MG63 (cell line): Measurements from ENCODE around the gene TRIM39. TPM values are rescaled to one million over a fixed set of nuclear protein-coding genes. Genes with fewer than 3 reads are reported as not detected.
"Not testable (repeated sequence)": the region's sequence is repeated elsewhere in the genome, so short reads cannot be mapped to it uniquely, and the experiment has no call there.

ENCODE experiments used
- DNase-seq: peaks from one replicate; pipeline ENCODE4 v3.0.0-alpha.2; 2020
- H3K27me3 ChIP-seq: fragments of 250-450 bp; sonication (Bioruptor Pico); 2 replicates; pipeline ENCODE4 v1.5.1; 2020; ENCODE audit warnings: mild to moderate bottlenecking, moderate library complexity
- H3K36me3 ChIP-seq: fragments of 250-450 bp; sonication (Bioruptor Pico); 2 replicates; pipeline ENCODE4 v1.5.1; 2020; ENCODE audit warnings: mild to moderate bottlenecking, moderate library complexity
- H3K4me3 ChIP-seq: fragments of 250-450 bp; sonication (Bioruptor Pico); 2 replicates; pipeline ENCODE4 v1.5.1; 2020; ENCODE audit warnings: mild to moderate bottlenecking, moderate library complexity
- H3K9me3 ChIP-seq: fragments of 250-450 bp; sonication (Bioruptor Pico); 2 replicates; pipeline ENCODE4 v1.5.1; 2020; ENCODE audit warnings: mild to moderate bottlenecking, moderate library complexity
- total RNA-seq: library from RNA; depleted of rRNA; stranded (reverse); fragments of >200 nt; shearing (Covaris generic); gene quantifications from 2 replicates; pipeline ENCODE4 v1.2.3, GENCODE V29; 2014; ENCODE audit warnings: low replicate concordance

Gene TRIM39
- total RNA-seq, 1 experiment from 2014 or later = 9.3 TPM

- no peaks in the 10 kb centered on the region for H3K9me3 ChIP-seq
- no peak overlapping the region for H3K4me3 ChIP-seq
- no peak for DNase-seq
- H3K27me3 ChIP-seq = no peaks in the 10 kb centered on the region
- H3K36me3 ChIP-seq = no peaks in the 10 kb centered on the region
These were observed 22.2 kb downstream of the TRIM39 start for GRCh38 chr6:30348957-30349356.

GRCh38 chr6:30349421-30350177 lies 22.9 kb downstream of the TRIM39 start:
- Histone ChIP-seq H3K27me3 (peaks cover under 1% of the 10 kb centered on the region; the same call in 1 of the 2 replicates), H3K9me3 (no peaks in the 10 kb centered on the region), H3K36me3 (no peaks in the 10 kb centered on the region), H3K4me3 (no peak overlapping the region)
- no peak for DNase-seq

GRCh38 chr6:30350524-30350923 lies 23.8 kb downstream of the TRIM39 start:
- no peak for DNase-seq
- H3K27me3 ChIP-seq = peaks cover 2% of the 10 kb centered on the region; the same call in 1 of the 2 replicates
- H3K9me3 ChIP-seq = no peaks in the 10 kb centered on the region
- no peak overlapping the region for H3K4me3 ChIP-seq
- H3K36me3 ChIP-seq = no peaks in the 10 kb centered on the region

DNA sequence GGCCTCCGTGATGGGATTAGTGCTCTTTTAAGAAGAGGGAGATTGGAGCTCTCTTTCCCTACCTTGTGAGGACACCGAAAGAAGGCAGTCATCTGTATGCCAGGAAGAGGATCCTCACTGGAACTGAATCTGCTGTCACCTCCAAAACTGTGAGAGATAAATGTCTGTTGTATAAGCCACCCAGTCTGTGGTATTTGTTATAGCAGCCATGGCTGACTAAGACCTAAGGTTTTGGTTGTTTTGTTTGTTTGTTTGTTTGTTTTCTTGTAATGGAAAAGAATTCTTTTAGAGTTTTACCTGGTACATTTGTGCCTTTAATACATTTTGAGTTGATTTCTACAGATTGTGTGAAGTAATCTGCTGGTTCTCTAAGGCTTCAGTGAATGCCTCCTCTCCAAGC lies 25.8 kb downstream of the TRIM39 start:
- Histone ChIP-seq H3K4me3 (no peak overlapping the region), H3K36me3 (no peaks in the 10 kb centered on the region), H3K27me3 (peaks cover 2% of the 10 kb centered on the region; the same call in 1 of the 2 replicates), H3K9me3 (no peaks in the 10 kb centered on the region)
- no peak for DNase-seq

DNA sequence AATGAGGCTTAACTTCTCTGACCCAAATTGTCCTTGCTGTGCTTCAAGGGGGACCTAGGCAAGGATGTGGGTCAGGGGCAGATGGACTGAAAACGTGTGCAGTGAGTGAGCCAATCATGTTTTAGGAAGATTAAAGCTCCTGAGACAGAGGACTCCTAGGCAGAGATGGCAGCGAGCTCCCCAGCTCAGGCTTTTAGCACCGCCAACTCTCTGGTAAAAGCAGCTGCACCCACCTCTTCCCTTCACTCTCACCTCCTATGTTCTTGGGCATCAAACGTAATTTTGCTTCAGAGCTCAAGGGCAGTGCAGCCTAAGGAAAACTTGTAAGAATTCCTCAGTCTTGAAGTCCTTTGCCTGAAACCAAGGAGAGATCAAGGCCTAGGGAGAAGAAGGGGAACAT lies 28.6 kb downstream of the TRIM39 start:
- Histone ChIP-seq H3K4me3 (no peak overlapping the region), H3K36me3 (no peaks in the 10 kb centered on the region), H3K9me3 (no peaks in the 10 kb centered on the region), H3K27me3 (peaks cover 8% of the 10 kb centered on the region; the same call in 1 of the 2 replicates)
- DNase-seq = no peak

DNA sequence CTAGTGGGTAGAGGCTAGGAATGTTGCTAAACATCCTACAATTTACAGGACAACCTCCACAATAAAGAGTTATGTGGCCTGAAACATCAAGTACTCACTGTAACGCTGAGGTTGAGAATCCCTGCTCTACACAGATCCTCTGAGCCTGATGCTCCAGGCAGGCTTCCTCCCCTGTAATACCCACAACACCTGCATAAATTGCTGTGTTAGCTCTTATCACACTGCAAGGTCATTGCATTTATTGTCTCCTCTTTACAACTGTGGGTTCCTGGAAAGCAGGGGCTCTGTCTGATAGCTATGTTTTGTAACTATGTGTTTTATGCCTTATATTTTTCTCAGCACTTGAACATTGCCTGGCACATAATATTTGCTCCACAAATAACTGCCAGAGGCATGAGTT lies 29.8 kb downstream of the TRIM39 start:
- DNase-seq = no peak
- Histone ChIP-seq H3K9me3 (no peaks in the 10 kb centered on the region), H3K27me3 (peaks cover 12% of the 10 kb centered on the region)

DNA sequence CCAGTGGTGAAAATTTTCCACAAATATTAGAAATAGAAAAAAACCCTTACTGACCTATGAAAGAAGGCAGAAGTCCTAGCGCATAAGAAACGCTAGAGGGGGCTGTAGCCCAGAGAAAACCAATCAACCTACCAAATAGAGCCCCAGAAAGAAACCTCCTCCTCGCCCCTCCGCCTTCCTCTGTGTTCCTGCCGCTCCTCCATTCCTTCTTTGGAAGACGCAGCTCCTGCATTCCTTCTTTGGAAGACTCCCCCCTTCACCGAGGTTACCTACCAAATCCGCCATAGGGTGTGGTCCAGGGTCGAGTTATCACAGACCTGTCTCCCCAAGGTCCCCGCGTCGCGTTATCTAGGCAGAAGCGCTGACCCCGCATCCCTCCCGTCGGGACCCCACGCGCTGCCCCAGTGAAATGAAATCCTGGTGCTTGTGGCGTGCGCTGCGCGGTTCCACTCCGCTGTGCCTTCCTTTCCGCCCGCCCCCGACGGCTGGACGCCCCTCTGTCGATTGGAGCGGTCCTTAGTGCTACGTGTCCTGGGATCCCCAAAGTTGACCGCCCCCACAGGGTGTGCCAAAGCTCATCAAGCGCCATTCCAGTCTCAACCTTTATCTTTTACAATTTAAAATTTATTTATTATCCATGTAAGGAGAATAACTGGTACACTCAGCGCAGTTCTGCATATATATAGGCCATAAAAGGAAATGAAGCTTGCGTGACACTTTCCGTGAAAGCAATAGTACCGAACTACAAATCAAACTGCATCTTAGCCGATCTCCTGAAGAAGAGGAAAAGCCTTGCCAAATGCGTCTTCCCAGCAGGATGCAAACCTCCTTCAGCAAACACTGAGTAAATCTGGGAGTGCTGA lies 31.2 kb downstream of the TRIM39 start:
- Histone ChIP-seq H3K36me3 (no peaks in the 10 kb centered on the region), H3K9me3 (no peaks in the 10 kb centered on the region), H3K4me3 (no peak overlapping the region), H3K27me3 (peaks cover 12% of the 10 kb centered on the region)
- DNase-seq = peak; percentile 37

More for the DNA sequence above, 29.8 kb downstream of the TRIM39 start:
- Histone ChIP-seq H3K4me3 (no peak overlapping the region), H3K36me3 (no peaks in the 10 kb centered on the region)

GRCh38 chr6:30359276-30359675 lies 32.5 kb downstream of the TRIM39 start:
- Histone ChIP-seq H3K9me3 (no peaks in the 10 kb centered on the region), H3K36me3 (no peaks in the 10 kb centered on the region), H3K4me3 (no peak overlapping the region), H3K27me3 (peaks cover 15% of the 10 kb centered on the region)
- no peak for DNase-seq

GRCh38 chr6:30360139-30360538 lies 33.4 kb downstream of the TRIM39 start:
- no peaks in the 10 kb centered on the region for H3K9me3 ChIP-seq
- DNase-seq = no peak
- H3K36me3 ChIP-seq = no peaks in the 10 kb centered on the region
- peaks cover 13% of the 10 kb centered on the region for H3K27me3 ChIP-seq
- no peak overlapping the region for H3K4me3 ChIP-seq

- Histone ChIP-seq H3K9me3 (no peaks in the 10 kb centered on the region), H3K4me3 (no peak overlapping the region), H3K36me3 (no peaks in the 10 kb centered on the region), H3K27me3 (peaks cover 16% of the 10 kb centered on the region)
- no peak for DNase-seq
These were observed 34.9 kb downstream of the TRIM39 start for GRCh38 chr6:30361661-30362060.

GRCh38 chr6:30363459-30363858 lies 36.7 kb downstream of the TRIM39 start:
- Histone ChIP-seq H3K9me3 (no peaks in the 10 kb centered on the region), H3K4me3 (no peak overlapping the region), H3K27me3 (peaks cover 14% of the 10 kb centered on the region), H3K36me3 (no peaks in the 10 kb centered on the region)
- no peak for DNase-seq

DNA sequence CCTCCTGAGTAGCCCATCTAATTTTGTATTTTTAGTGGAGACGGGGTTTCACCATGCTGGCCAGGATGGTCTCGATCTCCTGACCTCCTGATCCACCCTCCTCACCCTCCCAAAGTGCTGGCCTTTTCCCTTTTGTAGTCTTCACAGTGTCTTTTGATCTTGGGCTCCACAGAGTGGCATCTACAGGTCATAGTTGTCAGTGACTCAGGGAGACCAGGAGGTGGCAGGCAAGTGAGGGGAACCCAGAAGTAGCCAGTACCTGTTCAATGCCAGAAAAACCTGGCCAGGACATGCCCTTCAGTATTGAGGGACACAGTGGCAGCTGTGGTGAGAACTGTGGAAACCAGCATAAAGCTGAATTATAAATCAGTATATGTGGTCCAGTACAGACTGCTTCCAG lies 37.9 kb downstream of the TRIM39 start:
- Histone ChIP-seq H3K27me3 (peaks cover 12% of the 10 kb centered on the region), H3K36me3 (no peaks in the 10 kb centered on the region), H3K9me3 (no peaks in the 10 kb centered on the region), H3K4me3 (no peak overlapping the region)
- no peak for DNase-seq

- H3K36me3 ChIP-seq, H3K9me3 ChIP-seq, H3K27me3 ChIP-seq, DNase-seq, H3K4me3 ChIP-seq: not testable (repeated sequence)
These were observed 42.6 kb downstream of the TRIM39 start for GRCh38 chr6:30369280-30369679.

DNA sequence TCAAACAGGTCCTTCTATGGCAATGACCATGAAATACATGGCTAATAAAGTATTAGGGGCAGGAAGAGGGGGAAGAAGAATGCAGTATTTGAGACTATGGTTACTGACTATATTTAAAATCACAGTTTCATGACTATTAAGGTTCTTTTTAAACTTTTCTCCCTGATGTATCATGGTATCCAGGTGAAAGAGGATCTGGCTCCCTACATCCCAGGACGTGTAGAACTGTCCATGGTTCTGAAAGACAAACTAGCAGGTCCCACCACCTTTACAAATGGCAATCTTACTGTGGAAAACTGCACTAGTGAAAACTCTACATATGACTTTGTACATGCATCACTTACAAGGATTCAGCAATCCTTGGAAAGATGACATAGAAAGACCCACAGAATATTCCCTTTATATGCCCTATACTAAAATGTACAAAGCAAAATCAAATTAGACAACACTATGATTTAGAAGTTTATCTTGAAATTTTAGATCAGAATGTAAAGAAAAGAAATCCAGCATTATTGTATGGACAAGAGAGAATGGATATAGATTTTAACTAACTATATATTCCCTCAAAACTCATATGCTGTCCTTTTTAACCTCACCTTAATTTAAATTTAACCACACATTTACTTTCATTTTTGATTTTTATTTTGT lies 51.7 kb downstream of the TRIM39 start:
- no peak for DNase-seq
- H3K9me3 ChIP-seq = no peaks in the 10 kb centered on the region
- H3K4me3 ChIP-seq = no peak overlapping the region
- no peaks in the 10 kb centered on the region for H3K36me3 ChIP-seq
- peaks cover 11% of the 10 kb centered on the region for H3K27me3 ChIP-seq

GRCh38 chr6:30380464-30380863 lies 53.7 kb downstream of the TRIM39 start:
- DNase-seq = no peak
- H3K9me3 ChIP-seq = no peaks in the 10 kb centered on the region
- no peaks in the 10 kb centered on the region for H3K36me3 ChIP-seq
- no peak overlapping the region for H3K4me3 ChIP-seq
- peaks cover 11% of the 10 kb centered on the region for H3K27me3 ChIP-seq

DNA sequence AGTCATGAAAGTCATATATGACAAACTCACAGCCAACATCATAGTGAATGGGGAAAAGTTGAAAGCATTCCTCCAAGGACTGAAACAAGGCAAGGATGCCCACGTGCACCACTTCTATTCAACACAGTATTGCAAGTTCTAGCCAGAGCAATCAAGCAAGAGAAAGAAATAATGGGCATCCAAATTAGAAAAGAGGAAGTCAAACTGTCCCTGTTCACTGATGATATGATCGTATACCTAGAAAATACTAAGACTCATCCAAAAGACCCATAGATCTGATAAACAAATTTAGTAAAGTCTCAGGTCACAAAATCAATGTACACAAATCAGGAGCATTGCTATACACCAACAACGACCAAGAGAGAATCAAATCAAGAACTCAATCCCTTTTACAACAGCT lies 59.4 kb downstream of the TRIM39 start:
- Histone ChIP-seq H3K9me3 (no peaks in the 10 kb centered on the region), H3K27me3 (peaks cover 17% of the 10 kb centered on the region)

DNA sequence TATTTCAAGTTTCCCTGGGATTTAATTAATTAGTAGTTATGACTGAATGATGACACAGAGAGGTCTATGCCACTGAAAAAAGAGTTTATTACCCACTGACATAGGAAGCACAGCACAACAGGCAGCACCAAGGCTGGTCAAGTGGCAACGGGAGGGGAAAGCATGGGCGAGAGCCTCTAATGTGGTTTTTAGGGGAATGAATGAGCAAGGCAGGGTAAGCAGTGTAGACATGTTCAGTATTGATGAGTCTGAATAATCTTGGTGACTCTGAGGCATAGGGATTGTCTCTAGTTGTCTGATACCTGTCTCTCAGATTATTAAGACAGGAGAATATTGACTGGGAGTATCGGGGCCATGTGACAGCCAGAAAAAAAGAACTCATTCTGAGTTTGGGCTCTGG lies 64.5 kb downstream of the TRIM39 start:
- Histone ChIP-seq H3K36me3 (no peaks in the 10 kb centered on the region), H3K9me3 (no peaks in the 10 kb centered on the region), H3K4me3 (no peak overlapping the region), H3K27me3 (peaks cover 15% of the 10 kb centered on the region)
- no peak for DNase-seq

More for the DNA sequence above, 59.4 kb downstream of the TRIM39 start:
- Histone ChIP-seq H3K4me3 (no peak overlapping the region), H3K36me3 (no peaks in the 10 kb centered on the region)
- DNase-seq = no peak
